GM12878 (cell line): ENCODE results near the gene CSTB.

Experiments used
- CBX5 ChIP-seq: sonication (generic); IDR thresholded peaks from 2 replicates; pipeline ENCODE4 v1.6.1; 2016; ENCODE audit warnings: low read depth, moderate library complexity, mild to moderate bottlenecking, inconsistent platforms
- CHD1 ChIP-seq: IDR thresholded peaks from 2 replicates; pipeline ENCODE4 v1.6.1; 2012; ENCODE audit warnings: low read depth, low read length, improper control_type of control experiment
- EGR1 ChIP-seq, 2 experiments: IDR thresholded peaks; 1 replicate in 1 of 2; 2 replicates in 1 of 2; pipeline ENCODE4 v1.6.1; 2011 to 2012; ENCODE audit warnings: low read depth in 2 of 2, low read length in 2 of 2, borderline replicate concordance in 1 of 2, mild to moderate bottlenecking in 1 of 2, moderate library complexity in 1 of 2
- ESRRA ChIP-seq: IDR thresholded peaks from 2 replicates; pipeline ENCODE4 v1.6.1; 2012; ENCODE audit warnings: mild to moderate bottlenecking, low read length, improper control_type of control experiment
- FOXM1 ChIP-seq: IDR thresholded peaks from 2 replicates; pipeline ENCODE4 v1.6.1; 2012; ENCODE audit warnings: low read depth, mild to moderate bottlenecking, inconsistent platforms, low read length, moderate library complexity
- GABPA ChIP-seq: IDR thresholded peaks from 2 replicates; pipeline ENCODE4 v1.6.1; 2014; ENCODE audit warnings: antibody characterized with exemption, low read depth, mild to moderate bottlenecking, inconsistent platforms
- NRF1 ChIP-seq: conservative IDR thresholded peaks from 2 replicates; pipeline ENCODE4 v1.6.1; 2011; ENCODE audit warnings: mild to moderate bottlenecking, low read depth, low read length, improper control_type of control experiment
- SIN3A ChIP-seq: IDR thresholded peaks from 2 replicates; pipeline ENCODE4 v1.6.1; 2012; ENCODE audit warnings: low read depth, low read length, improper control_type of control experiment
- TBL1XR1 ChIP-seq: IDR thresholded peaks from 2 replicates; pipeline ENCODE4 v1.6.1; 2012; ENCODE audit warnings: low read depth, low read length, improper control_type of control experiment
- YBX1 ChIP-seq: fragments of 450-650 bp; IDR thresholded peaks from 2 replicates; pipeline ENCODE4 v1.6.1; 2016; ENCODE audit warnings: antibody characterized with exemption
- ZNF24 ChIP-seq: fragments of 450-650 bp; IDR thresholded peaks from 2 replicates; pipeline ENCODE4 v1.6.1; 2017; ENCODE audit warnings: antibody characterized with exemption, mild to moderate bottlenecking
- TF ChIP-seq, protein P1 (sequence below): fragments of 450-650 bp; formaldehyde crosslinking; IDR thresholded peaks from 2 replicates; pipeline ENCODE4 v1.4.0; 2022; ENCODE audit warnings: mild to moderate bottlenecking, moderate library complexity
- TF ChIP-seq, protein P2 (sequence below), 3 experiments: IDR thresholded peaks in 2 of 3; conservative IDR thresholded peaks in 1 of 3; 2 replicates each; pipeline ENCODE4 v1.5.1; 2011; ENCODE audit warnings: low read depth in 3 of 3, low read length in 3 of 3, mild to moderate bottlenecking in 3 of 3, control low read depth in 2 of 3, moderate library complexity in 2 of 3, inconsistent platforms in 1 of 3, mixed read lengths in 1 of 3; ENCODE audit not compliant: control insufficient read depth in 2 of 3, insufficient read depth in 1 of 3; ENCODE audit errors: extremely low read depth in 1 of 3

DNA sequence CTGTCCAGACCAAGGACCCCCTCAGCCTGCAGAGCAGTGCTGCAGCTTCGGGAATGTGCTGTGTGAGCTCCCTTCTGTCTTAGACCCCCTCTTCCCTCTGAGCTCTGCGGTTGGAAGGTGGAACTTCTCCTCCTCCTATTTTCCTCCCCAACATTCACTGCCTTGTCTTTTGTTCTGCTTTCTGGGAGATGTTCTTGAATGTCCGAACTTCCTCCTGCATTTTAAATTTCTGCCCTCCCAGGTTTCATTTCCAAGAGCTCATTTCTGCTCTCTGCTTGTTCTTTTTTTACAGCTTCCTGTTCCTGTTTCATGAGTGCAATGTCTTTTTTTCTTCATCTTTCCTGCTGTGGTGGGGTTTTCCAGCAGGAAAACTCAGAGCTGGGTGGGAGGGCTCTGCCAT is 42.6 kb upstream of the CSTB start:
- TF ChIP-seq ESRRA: no peak
- no peak for TF ChIP-seq GABPA
- TF ChIP-seq EGR1 (IDR thresholded peaks at IDR 0.05; ENCODE audit: borderline replicate concordance in 1 of 2, low read depth in 2 of 2, low read length in 2 of 2): no peak
- no peak for TF ChIP-seq FOXM1
- no peak for TF ChIP-seq SIN3A
- TF ChIP-seq CBX5: no peak
- TF ChIP-seq, protein P1, sequence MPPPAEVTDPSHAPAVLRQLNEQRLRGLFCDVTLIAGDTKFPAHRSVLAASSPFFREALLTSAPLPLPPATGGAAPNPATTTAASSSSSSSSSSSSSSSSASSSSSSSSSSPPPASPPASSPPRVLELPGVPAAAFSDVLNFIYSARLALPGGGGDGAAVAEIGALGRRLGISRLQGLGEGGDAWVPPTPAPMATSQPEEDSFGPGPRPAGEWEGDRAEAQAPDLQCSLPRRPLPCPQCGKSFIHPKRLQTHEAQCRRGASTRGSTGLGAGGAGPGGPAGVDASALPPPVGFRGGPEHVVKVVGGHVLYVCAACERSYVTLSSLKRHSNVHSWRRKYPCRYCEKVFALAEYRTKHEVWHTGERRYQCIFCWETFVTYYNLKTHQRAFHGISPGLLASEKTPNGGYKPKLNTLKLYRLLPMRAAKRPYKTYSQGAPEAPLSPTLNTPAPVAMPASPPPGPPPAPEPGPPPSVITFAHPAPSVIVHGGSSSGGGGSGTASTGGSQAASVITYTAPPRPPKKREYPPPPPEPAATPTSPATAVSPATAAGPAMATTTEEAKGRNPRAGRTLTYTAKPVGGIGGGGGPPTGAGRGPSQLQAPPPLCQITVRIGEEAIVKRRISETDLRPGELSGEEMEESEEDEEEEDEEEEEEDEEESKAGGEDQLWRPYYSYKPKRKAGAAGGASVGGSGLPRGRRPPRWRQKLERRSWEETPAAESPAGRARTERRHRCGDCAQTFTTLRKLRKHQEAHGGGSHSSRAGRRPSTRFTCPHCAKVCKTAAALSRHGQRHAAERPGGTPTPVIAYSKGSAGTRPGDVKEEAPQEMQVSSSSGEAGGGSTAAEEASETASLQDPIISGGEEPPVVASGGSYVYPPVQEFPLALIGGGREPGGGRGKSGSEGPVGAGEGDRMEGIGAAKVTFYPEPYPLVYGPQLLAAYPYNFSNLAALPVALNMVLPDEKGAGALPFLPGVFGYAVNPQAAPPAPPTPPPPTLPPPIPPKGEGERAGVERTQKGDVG: no peak
- TF ChIP-seq NRF1: no peak
- TF ChIP-seq, protein P2, sequence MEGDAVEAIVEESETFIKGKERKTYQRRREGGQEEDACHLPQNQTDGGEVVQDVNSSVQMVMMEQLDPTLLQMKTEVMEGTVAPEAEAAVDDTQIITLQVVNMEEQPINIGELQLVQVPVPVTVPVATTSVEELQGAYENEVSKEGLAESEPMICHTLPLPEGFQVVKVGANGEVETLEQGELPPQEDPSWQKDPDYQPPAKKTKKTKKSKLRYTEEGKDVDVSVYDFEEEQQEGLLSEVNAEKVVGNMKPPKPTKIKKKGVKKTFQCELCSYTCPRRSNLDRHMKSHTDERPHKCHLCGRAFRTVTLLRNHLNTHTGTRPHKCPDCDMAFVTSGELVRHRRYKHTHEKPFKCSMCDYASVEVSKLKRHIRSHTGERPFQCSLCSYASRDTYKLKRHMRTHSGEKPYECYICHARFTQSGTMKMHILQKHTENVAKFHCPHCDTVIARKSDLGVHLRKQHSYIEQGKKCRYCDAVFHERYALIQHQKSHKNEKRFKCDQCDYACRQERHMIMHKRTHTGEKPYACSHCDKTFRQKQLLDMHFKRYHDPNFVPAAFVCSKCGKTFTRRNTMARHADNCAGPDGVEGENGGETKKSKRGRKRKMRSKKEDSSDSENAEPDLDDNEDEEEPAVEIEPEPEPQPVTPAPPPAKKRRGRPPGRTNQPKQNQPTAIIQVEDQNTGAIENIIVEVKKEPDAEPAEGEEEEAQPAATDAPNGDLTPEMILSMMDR (IDR thresholded peaks at IDR 0.05 in 2 of 3, conservative IDR thresholded peaks at IDR 0.05 in 1 of 3; ENCODE audit: control insufficient read depth in 2 of 3, extremely low read depth in 1 of 3, insufficient read depth in 1 of 3, low read depth in 3 of 3, low read length in 3 of 3): no peak
- no peak for TF ChIP-seq ZNF24
- TF ChIP-seq CHD1: no peak
- TF ChIP-seq TBL1XR1: no peak
- TF ChIP-seq YBX1: no peak
